Testis (tissue), 3 donors: ENCODE results near the gene ADCY2. TPM values are rescaled to one million over a fixed set of nuclear protein-coding genes. Genes with fewer than 3 reads are reported as not detected.

Experiments
- DNase-seq: peaks from one replicate; pipeline ENCODE4 v3.0.0-alpha.2; 2019
- H3K27ac ChIP-seq, 2 donors: fragments of 200-600 bp; sonication (generic); one replicate each; pipeline ENCODE4 v1.5.1; 2019
- H3K27me3 ChIP-seq: fragments of 200-600 bp; sonication (generic); one replicate; pipeline ENCODE4 v1.5.1; 2019
- H3K36me3 ChIP-seq: fragments of 200-600 bp; sonication (generic); one replicate; pipeline ENCODE4 v1.5.1; 2017; ENCODE audit warnings: low read depth; ENCODE audit errors: missing control alignments
- H3K4me1 ChIP-seq: fragments of 200-600 bp; sonication (generic); one replicate; pipeline ENCODE4 v1.5.1; 2019
- H3K4me3 ChIP-seq, 2 donors: fragments of 200-600 bp; sonication (generic); one replicate each; pipeline ENCODE4 v1.5.1; 2017 to 2019
- H3K9me3 ChIP-seq: fragments of 200-600 bp; sonication (generic); one replicate; pipeline ENCODE4 v1.5.1; 2017
- CTCF ChIP-seq, 3 experiments: fragments of 450-650 bp in 2 of 3; fragments of 200-600 bp in 1 of 3; sonication (generic) in 1 of 3; IDR thresholded peaks; one replicate each; pipeline ENCODE4 v1.5.1; 2016 to 2019; ENCODE audit warnings: antibody characterized with exemption in 3 of 3, mild to moderate bottlenecking in 2 of 3, moderate library complexity in 1 of 3
- POLR2A ChIP-seq: fragments of 450-650 bp; IDR thresholded peaks from one replicate; pipeline ENCODE4 v1.6.1; 2017; ENCODE audit warnings: antibody characterized with exemption, mild to moderate bottlenecking, moderate library complexity
- WGBS, 2 donors: methylation state at CpG; one replicate each; pipeline ENCODE4 v1.1.5; 2018; 5-methylcytosine and 5-hydroxymethylcytosine counted together
- intact Hi-C: fragments of 100-400 bp; cut with DNase I; formaldehyde crosslinking; loops from one replicate; pipeline ENCODE4 v1.15.1; 2023; ENCODE audit warnings: low total_unique reads
- polyA plus RNA-seq: library from polyadenylated mRNA; stranded (reverse); fragments of 350-450 nt; fragmentation: Illumina TruSeq; extraction: RNeasy Lipid Tissue Mini Kit (QIAGEN cat#74804); gene quantifications from one replicate; pipeline ENCODE4 v1.2.3, GENCODE V29; 2014; ENCODE audit warnings: low read depth, low replicate concordance; ENCODE audit not compliant: insufficient read depth
- total RNA-seq, 2 donors: library from RNA; depleted of rRNA; stranded (reverse); fragments of >200 nt; gene quantifications; one replicate each; pipeline ENCODE4 v1.2.3, GENCODE V29; 2016

Gene ADCY2
- total and polyA plus RNA-seq, 3 donors from 2014 or later: 9.4 to 18.5 (median 10.5) TPM

GRCh38 chr5:7434914-7435313, 39.0 kb downstream of the ADCY2 start:
- Histone ChIP-seq H3K27ac (no peak overlapping the region), H3K36me3 (no peaks in the 10 kb centered on the region), H3K4me3 (no peak overlapping the region), H3K27me3 (no peaks in the 10 kb centered on the region), H3K4me1 (no peaks in the 10 kb centered on the region), H3K9me3 (no peaks in the 10 kb centered on the region)
- no peak for DNase-seq
- 97 to 98% methylated on average over 6 of the region's 6 CpGs for WGBS, 2 donors
- TF ChIP-seq CTCF (IDR thresholded peaks at IDR 0.05): no peak
- TF ChIP-seq POLR2A: no peak
- intact Hi-C loops: no loop called here

- H3K9me3 ChIP-seq: no peaks in the 10 kb centered on the region
- H3K4me3 ChIP-seq: no peak overlapping the region
- H3K4me1 ChIP-seq: no peaks in the 10 kb centered on the region
- H3K27ac ChIP-seq: no peak overlapping the region
- TF ChIP-seq POLR2A (no peak), CTCF (IDR thresholded peaks at IDR 0.05) (no peak)
- DNase-seq: no peak
- WGBS, 2 donors: 63 to 76% methylated on average over 3 of the region's 3 CpGs
- H3K36me3 ChIP-seq: no peaks in the 10 kb centered on the region
- intact Hi-C loops: no loop called here
- H3K27me3 ChIP-seq: no peaks in the 10 kb centered on the region
These were observed 39.6 kb downstream of the ADCY2 start for GRCh38 chr5:7435503-7435902.

GRCh38 chr5:7436521-7436920, 40.6 kb downstream of the ADCY2 start:
- Histone ChIP-seq H3K27ac (no peak overlapping the region), H3K4me1 (no peaks in the 10 kb centered on the region), H3K9me3 (no peaks in the 10 kb centered on the region), H3K27me3 (no peaks in the 10 kb centered on the region), H3K4me3 (no peak overlapping the region), H3K36me3 (no peaks in the 10 kb centered on the region)
- TF ChIP-seq CTCF (IDR thresholded peaks at IDR 0.05): no peak
- no peak for TF ChIP-seq POLR2A
- intact Hi-C loops: no loop called here
- WGBS, 2 donors: 86% methylated on average over 8 of the region's 8 CpGs
- no peak for DNase-seq

GRCh38 chr5:7437836-7438235, 41.9 kb downstream of the ADCY2 start:
- Histone ChIP-seq H3K27me3 (no peaks in the 10 kb centered on the region), H3K4me1 (no peaks in the 10 kb centered on the region), H3K4me3 (no peak overlapping the region), H3K36me3 (no peaks in the 10 kb centered on the region), H3K9me3 (no peaks in the 10 kb centered on the region), H3K27ac (no peak overlapping the region)
- TF ChIP-seq POLR2A: no peak
- TF ChIP-seq CTCF (IDR thresholded peaks at IDR 0.05): no peak
- intact Hi-C loops: no loop called here
- no peak for DNase-seq
- WGBS, 2 donors: 84 to 95% methylated on average over 1 of the region's 1 CpG

- no peaks in the 10 kb centered on the region for H3K36me3 ChIP-seq
- no peak for DNase-seq
- H3K4me1 ChIP-seq: no peaks in the 10 kb centered on the region
- no peaks in the 10 kb centered on the region for H3K27me3 ChIP-seq
- intact Hi-C loops: no loop called here
- H3K4me3 ChIP-seq: no peak overlapping the region
- TF ChIP-seq POLR2A: no peak
- TF ChIP-seq CTCF (IDR thresholded peaks at IDR 0.05): no peak
- H3K27ac ChIP-seq: no peak overlapping the region
- no peaks in the 10 kb centered on the region for H3K9me3 ChIP-seq
- 41 to 52% methylated on average over 2 of the region's 2 CpGs for WGBS, 2 donors
These were observed 49.1 kb downstream of the ADCY2 start for GRCh38 chr5:7445068-7445467.
